ENCODE data around the gene SAMD4A.

SAMD4A gene

GRCh38 chr14:54709867-54710266 is 142.9 kb downstream of the SAMD4A start:
- DNase-seq: no peak

- DNase-seq: no peak
Measured at GRCh38 chr14:54711312-54711711, 144.4 kb downstream of the SAMD4A start.

DNA sequence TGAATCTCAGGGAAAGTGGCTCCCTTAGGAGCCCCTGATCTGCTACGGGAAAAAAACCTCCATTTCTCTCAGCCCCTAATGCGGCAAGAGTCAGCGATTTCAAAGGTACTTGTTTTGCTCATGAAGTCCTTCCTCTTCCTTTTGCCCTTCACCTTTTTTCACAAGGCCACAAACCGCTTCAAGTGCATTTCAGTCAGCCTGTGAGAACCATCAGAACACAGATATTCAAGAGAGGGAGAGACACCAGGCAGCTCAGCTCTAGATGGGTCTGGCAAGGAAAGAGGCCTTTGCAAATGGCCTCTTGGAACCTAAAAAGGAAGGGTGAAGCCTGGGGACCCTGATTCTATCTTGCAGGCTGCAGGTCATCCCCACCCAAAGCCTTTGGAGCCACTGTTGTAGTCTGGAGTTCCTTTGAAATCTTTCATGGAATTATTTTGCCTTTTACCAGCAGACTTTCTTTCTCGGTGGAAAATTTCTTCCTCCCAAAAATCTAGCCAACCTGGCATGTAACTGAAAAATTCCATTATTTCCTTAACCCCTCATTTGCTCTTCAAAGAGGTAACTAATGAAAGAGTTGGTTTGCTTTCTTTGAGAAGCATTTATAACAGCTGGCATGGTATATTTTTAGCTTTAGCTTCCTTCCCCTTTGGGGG is 145.0 kb downstream of the SAMD4A start:
- no peak for DNase-seq

DNA sequence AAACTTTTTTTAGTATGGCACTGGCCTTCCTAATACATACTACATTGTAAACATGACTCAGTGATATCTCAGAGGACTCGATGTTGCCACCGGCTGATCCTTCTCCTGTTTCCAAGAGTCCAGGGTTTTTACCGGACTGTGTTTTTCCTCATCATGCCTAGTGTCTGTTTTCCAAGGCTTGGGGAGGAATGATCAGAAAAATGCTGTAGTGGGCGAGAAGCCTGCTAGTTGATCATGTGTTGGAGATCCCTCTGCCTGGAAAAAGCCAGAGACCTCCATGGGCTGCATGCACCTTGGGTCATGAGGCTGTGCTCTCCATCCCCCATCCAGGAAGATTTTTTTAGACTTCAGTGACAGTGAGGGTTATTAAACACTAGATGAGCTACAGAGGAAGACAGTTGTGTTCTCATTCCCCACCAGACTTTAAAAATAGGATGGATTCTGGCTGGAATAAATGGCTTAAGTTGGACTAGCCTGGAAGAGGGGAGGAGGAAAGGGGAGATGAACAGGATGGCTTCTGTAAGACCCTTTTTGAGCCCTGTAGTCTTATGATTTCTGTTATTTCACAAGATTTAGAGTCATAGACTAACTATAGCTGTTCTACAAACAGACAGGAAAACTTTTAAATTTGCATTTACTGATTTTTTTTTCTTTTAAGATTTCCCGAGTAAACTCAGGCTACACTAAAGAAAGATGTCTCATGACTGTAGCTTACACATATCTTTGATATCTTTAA is 145.7 kb downstream of the SAMD4A start:
- DNase-seq: no peak

GRCh38 chr14:54713379-54713778 is 146.5 kb downstream of the SAMD4A start:
- no peak for DNase-seq

- no peak for DNase-seq
Measured at GRCh38 chr14:54715239-54715638, 148.3 kb downstream of the SAMD4A start.

DNA sequence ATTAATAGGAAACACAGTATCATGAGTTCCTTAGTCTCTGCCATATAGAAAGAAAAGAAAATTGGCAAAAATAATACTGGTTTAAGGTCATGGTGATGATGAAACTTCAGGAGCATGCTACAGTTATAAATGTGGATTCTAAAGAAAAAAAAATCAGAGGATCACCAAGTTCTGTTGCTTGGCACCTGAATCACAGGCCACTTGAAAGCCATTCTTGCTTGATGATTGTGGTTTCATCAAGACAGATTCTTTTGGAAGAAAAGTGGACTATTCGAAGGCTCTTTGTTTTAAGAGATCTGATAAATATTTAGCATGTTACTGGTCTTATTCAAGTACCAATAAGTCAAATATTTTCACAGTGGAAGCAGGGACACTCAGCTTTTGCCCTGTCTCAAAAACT is 148.9 kb downstream of the SAMD4A start:
- no peak for DNase-seq

DNA sequence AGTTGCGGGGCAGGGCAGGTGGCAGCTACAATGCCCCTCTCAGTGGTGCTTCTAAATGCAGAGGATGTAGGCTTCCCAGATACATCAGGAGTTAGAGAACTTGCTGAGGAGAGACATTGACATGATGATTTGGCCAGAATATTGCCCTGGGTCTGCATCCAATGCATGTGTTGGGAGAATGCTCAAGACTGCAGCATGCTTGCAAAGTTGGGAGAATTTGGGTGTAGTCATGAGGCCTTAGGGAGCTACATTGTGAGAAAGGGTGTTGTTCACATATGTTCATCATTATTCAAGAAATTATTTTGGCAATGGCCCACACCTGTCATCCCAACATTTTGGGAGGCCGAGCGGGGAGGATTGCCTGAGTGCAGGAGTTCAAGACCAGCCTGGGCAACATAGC is 149.9 kb downstream of the SAMD4A start:
- DNase-seq: no peak

- no peak for DNase-seq
Measured at GRCh38 chr14:54718046-54718445, 151.1 kb downstream of the SAMD4A start.

GRCh38 chr14:54719406-54719805 is 152.5 kb downstream of the SAMD4A start:
- DNase-seq: no peak

GRCh38 chr14:54722791-54723432 is 156.0 kb downstream of the SAMD4A start:
- no peak for DNase-seq

DNA sequence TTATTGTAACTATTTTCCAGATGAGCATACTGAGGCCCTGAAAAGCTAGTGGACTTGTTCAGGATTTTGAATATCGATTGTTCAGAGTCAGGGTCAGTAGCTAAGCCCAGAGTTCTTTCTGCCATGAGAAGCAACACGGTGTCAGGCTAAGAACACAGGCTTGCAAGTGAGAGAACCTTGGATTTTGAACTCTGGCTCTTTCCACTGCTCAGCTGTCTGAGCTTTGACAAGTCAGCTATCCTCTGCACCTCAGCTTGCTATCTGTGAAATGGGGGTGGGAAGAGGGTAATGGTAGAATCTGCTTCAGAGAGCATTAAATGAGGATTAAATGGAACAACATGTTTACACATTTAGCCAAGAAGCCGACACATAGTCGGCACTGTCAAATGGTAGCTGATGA is 157.2 kb downstream of the SAMD4A start:
- DNase-seq: no peak

- no peak for DNase-seq
Measured at GRCh38 chr14:54724676-54725325, 157.9 kb downstream of the SAMD4A start.

DNA sequence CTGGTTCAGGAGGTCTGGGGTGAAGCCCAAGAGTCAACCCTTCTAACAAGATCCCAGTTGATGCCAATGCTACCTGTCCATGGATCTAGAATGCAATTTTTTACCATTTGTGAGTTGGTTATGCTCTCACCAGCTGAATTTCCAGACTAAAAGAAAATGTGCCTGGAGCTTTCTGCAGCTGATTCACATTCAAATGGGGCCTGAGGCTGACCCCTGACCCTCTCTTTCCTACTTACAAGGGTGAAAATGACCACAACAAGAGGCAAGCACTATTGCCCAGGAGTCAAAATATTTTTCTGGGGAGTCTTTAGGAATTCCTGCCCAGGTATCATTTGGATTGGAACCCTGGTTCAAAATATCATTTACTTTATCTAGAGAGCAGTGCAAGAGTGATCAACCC is 159.1 kb downstream of the SAMD4A start:
- no peak for DNase-seq

DNA sequence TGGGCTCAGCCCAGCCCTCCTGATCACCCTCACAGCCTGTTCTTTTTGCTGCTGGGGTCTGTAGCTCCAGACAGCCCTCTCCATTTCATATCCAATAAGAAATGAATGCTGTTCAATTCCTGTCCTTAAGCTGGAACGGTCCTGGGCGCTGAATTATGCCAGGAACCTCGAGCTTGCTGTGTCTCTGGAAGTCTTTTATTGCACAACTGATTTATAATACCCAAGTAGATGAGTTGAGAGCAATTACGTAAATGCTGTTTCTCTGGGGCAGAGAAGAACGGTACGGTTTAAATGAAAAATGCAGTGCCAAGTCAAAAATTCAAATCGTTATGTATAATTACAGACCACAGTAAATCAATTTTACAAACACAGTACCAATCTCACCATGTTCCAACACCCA is 161.0 kb downstream of the SAMD4A start:
- DNase-seq: no peak

GRCh38 chr14:54728700-54729527 is 162.0 kb downstream of the SAMD4A start:
- no peak for DNase-seq

DNA sequence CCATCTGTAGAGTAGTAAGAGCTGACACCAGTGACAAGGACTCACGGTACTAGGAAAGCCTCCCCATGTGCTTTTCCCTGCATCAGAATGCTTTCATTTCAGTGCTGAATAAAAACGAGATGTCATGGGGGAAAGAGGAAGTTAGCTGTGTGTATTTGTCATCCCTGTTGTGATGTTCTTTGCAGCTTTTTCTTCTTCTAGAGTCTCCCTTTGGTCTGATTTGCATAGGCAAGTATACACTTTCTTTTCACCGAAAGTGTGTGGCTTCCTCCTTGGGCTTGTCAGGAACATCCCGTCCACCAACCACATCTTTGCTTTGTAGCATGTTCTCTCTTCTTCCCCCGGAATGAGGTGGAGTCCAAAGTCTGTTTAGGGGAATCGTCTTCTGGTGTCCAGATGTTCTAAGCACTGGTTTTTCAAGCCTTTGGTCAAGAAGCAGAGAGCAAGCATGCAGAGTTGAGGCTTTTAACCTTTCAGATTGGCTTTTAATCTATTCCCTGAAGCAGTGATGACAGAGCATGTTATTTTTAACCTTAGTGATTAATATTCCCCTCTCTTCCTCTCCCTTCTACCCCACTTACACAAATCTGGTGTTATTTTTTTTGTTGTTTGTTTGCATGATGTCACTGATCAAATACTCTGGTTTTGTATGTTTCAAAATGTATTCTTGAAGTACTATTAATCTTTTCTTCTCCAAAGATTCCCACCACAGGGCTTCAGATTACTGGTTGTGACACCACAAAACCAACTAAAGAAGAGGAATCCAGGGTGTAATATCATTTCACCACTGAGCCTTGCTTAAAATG is 163.4 kb downstream of the SAMD4A start:
- no peak for DNase-seq

DNA sequence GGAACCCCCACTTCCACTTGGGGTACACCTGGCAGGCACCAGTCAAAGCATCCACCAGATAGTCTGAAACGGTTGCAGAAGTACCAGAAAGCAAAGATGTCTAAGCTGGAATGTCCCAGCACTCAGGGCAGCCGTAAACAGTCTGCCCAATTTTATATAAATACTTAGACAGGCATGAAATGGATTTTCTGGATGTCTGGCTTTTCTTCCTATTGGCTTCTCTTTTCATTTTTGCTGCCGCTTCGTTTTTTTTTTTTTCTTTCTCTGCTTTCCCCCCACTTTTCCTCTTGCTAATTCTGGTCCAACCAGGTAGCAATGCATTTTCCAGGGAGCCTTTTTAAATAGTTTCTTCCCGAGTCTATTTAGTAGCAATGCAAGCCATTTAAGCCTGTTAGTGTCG is 168.0 kb downstream of the SAMD4A start:
- no peak for DNase-seq

- DNase-seq: no peak
Measured at GRCh38 chr14:54735424-54735823, 168.5 kb downstream of the SAMD4A start.

DNA sequence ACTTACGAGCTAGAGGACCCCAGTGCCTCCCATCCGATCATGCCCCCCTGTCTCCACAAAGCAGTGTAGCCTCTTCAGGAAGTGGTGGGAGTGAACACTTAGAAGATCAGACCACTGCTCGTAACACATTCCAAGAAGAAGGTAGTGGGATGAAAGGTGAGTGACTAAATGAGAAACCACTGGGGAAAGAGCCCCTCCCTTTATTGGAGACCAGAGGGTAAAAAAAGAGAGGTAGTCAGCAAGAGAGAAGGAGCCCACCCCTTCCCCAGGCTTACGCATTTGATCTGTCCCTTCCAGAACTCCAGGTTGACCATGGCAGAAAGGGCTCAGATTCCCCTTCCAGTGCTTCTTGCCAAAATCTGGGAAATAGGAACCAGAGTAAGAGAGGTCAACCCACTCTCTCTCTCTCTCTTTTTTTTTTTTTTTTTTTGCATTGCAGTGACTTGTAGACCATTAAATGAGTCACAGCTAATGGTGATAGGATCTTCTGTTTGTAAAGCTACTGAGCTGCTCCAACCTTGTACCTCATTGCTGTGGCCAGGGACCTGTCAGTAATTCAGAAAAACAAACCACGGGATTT is 170.3 kb downstream of the SAMD4A start:
- DNase-seq: no peak

DNA sequence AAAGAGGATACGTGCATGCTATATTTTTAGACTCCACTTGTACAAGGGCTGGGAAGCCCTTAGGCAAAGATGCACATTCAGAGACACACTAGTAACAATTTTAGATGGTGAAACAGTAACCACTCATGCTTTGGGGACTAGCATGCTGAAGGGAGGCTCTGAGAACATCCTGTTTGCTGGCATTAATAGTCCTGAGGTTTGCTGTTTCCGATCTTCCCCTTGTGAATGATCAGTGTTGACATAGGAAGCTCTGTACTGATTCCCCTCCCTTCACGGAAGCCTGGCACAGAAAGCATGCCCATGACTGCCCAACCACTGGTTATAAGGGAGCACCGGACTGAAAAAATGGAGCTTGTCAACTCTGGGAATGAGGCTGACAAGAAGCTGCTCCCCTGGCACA is 171.1 kb downstream of the SAMD4A start:
- DNase-seq: no peak

GRCh38 chr14:54739514-54739913 is 172.6 kb downstream of the SAMD4A start:
- no peak for DNase-seq
